Stimulated activated CD4-positive, alpha-beta T cell treated with anti-CD3 and anti-CD28 coated beads, Interleukin-12 subunit alpha, Interleukin-12 subunit beta, amount 100 ng/mL, for 24 hours (primary cell): ENCODE results near the gene DMAP1.

Source experiments
- DNase-seq, 2 experiments: peaks; one replicate each; pipeline ENCODE4 v3.0.0-alpha.2; 2020; ENCODE audit warnings: low read depth in 2 of 2

Gene DMAP1

GRCh38 chr1:44251989-44252671 is 38.9 kb downstream of the DMAP1 start:
- no peak for DNase-seq

DNA sequence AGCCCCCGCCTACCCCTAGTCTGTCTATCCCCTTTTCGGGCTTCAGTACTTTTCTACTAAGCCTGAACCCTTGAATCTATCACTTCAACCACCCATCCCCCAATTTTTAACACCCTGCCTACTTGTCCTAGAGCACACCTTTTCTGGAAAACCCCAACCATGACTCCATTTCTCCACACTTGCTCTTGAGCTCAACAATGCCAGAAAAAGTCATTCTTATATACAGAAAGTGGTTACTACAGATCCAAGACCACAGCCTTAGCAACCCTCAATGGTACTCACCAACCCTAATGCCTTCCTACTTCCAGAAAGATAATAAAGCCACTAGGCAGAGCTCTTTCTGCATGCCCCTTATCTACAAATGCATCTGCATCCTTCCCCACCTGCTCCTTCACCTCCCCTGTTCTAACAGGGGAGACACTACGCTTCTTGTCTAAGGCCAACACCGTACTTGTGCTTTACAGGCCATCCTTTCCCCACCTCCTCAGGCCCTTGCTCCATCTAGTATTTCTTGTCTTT is 41.2 kb downstream of the DMAP1 start:
- DNase-seq = no peak

DNA sequence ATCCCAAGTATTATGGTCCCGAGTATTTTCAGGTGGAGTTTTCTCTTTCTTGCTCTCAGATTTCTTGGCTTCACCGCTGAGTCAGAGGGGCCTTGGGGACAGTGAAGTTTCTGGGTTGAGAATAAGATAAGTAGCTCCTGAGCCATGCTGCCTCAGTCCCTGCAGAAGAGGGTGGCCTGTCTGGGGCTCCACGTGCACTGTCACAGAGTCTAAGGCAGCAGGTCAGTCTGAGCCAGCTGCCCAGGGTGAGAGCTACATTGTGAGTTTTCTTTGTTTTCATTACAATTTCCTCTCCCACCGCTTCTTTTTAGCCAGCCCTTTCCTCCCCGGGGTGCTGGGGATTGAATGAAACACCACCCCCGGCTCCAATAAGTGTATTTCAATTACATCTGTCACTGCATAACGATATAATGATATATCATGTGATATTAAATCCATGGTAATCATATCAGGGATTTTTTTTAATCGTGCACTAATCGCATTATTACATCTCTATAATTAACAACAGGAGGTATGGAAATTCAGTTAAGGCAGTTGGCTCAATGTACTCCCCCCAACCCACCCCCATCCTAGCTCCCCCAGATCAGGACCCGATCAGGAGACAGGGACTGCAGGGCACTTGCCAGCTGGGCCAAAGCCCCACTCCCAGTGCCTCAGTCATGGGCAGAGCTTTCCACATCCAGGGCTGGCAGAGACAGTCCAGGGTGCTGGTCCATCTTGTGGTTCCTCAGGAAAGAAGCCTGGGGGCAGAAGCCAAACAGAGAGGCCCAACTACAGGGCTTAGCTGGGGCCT is 43.7 kb downstream of the DMAP1 start:
- no peak for DNase-seq

GRCh38 chr1:44259090-44259489 is 45.8 kb downstream of the DMAP1 start:
- DNase-seq = no peak

DNA sequence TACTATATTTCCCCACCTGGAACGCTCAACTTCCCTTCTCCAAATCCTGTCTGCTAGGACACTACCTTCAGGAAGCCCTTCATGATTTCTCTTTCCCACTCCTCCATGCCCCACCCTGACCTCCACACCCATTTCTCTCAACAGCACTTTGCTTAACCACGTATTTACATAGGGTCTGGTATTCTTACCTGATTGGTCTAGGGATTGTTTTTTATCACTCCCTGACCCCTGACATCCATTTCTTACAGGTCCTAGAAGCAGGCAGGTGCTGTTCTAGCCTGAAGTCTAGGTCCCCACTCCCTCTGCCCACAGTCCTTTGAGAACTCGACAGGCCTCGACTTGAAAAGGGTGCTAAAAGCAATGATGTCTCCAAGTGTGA is 47.5 kb downstream of the DMAP1 start:
- no peak for DNase-seq

DNA sequence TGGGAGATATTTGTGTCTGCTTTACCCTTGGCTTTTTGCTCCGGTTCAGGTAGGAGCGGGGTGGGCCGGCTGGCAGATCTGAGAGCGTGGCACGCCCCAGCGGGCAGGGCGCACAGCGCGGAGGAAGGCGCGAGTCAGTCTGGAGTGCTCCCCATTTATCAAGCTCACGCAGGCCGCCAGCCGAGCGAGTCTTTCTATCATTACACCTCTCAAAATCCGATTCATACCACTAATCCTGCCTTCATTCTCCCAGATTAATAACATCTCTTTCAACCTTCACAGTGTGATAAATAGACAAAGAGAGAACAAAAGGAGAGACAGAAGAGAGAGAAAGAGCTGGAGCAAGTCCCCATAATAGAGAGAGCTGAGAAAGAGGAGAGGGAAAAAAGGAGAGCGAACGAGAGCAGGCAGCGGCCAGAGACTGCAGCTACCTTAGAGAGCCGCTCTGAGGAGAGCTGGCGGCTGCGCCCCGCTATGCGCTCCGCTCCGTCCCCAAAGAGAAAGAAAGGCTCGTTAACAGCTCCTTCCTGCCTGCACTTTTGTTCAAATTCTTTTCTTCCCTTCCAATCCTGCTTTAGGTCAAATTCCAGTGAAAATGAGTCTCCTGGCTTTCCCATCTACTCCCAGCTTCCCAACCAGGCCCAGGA is 48.0 kb downstream of the DMAP1 start:
- no peak for DNase-seq

- no peak for DNase-seq
Observed at GRCh38 chr1:44261962-44262361, 48.7 kb downstream of the DMAP1 start.

GRCh38 chr1:44262414-44262813 is 49.1 kb downstream of the DMAP1 start:
- DNase-seq = no peak

DNA sequence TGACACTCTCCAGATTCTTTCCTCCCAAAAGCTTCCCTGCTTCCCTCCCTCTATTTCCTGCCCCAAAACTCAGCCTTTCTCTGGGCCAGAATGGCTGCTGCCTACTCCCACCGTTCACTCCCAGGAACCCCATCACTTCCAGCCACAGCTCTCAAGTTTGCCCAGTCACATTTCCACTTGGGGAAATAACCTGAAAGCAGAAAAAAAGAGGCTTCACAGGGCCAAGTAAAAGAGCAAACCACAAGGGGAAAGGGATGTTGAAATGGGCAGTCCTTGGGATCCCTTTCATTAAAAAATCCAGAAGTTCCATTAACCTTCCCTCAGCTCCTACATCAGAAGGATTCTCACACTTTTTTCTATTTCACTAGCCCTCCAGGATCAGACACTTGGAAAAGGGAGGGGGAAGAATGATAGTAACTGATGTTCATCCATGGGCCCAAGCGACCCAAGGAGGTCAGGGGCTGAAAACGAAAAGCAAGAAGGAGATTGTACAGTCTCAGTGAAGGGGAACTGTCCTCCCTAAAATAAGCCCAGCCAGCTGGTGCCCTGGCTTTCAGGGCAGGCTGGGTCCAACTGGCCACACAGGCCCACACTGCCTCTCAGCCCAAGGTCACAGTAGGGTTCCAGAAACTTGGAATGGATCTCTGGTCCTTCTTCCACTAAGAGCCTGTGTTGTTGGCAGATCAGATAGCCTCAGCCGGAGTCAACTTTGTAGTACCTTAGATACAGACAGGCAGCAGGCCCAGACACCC is 49.7 kb downstream of the DMAP1 start:
- DNase-seq = no peak

DNA sequence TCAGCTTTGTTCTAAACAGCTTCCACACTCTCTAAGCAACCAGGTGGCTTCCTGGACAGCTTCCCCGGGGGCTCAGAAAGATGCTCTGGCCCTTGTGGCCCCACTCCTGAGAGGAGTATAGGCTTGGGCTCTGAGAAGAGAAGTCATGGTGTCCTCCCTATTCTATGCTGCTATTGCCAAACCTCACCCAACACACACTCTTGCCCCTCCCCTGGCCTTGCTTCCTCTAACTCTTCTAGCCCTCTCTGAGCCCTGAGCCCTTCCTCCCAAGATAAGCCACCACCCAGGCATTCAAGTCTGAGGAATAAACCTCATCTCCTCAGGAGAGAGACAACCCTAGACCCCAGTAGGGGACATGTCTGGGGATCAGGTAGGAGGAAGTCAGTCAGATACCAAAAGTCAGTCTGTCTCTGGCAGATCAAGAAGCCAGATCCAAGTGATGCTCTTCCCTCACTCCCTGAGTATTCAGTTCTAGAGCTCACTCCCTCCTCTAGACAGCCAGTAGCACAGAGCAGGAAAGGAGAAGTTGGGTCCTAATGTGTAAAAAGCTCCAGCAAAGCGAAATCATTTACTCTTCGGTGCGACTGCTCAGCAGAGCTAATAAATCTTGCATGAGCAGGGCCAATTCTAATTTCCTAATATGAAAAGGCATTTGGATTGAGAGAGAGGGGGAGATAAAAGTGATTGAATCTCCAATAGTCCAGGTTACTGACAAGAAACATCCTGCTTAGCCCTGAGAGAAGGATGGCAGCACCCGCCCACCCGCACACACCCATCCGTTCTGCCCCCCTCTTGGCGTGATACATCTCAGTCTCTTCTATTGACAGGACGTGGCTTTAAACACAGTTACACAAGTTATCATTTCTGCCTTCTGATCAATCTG is 50.5 kb downstream of the DMAP1 start:
- DNase-seq = no peak

- DNase-seq = no peak
Observed at GRCh38 chr1:44264451-44264771, 51.1 kb downstream of the DMAP1 start.

- no peak for DNase-seq
Observed at GRCh38 chr1:44265656-44266358, 52.5 kb downstream of the DMAP1 start.

- no peak for DNase-seq
Observed at GRCh38 chr1:44266400-44267344, 53.4 kb downstream of the DMAP1 start.

- no peak for DNase-seq
Observed at GRCh38 chr1:44267438-44267837, 54.2 kb downstream of the DMAP1 start.

- no peak for DNase-seq
Observed at GRCh38 chr1:44268054-44268453, 54.8 kb downstream of the DMAP1 start.
